ENCODE measurements around the gene CFP.
"Not testable (repeated sequence)": the region's sequence is repeated elsewhere in the genome, so short reads cannot be mapped to it uniquely, and the experiment has no call there.

DNA sequence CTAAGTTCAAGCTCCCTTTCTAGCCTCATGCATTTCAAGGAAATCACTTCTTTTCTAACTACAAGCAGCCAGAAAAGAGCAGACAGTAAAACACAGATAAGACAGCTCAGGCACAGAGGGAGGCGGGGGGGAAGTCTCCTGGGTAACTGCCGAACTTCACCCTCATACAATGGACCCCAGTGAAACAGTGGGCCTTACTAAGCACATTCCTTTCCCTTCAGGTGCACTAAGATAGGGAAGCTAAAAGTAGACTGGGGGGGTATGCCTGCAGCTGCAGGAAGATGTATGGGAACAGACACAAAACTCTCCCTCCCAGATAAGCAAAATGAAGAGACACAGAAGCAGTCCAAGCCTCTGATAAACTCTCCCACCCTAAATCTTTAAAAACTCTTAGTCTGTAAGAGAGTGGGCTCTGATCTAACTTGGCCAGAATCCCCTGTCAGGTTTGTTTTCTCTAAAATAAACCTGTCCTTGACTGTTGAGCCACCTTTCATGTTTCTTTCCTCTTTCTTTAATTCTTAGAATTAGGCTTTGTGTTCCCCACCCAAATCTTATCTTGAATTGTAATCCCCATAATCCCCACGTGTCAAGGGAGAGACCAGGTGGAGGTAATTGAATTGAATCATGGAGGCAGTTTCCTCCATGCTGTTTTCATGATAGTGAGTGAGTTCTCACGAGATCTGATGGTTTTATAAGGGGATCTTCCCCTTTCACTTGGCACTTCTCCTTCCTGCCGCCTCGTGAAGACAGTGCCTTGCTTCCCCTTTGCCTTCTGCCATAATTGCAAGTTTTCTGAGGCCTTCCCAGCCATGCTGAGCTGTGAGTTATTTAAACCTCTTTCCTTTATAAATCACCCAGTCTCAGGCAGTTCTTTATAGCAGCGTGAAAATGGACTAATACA lies 46.5 kb upstream of the CFP start:
- not testable (repeated sequence) for TF ChIP-seq ZNF274 (IDR thresholded peaks at IDR 0.05; ENCODE audit: low read depth, low read length); SUZ12 (IDR thresholded peaks at IDR 0.05; ENCODE audit: extremely low read depth, insufficient read depth, insufficient read length)

Measured in NT2/D1 (cell line).